HG03460 (cell line): ENCODE measurements around the gene CPNE4.
"Not testable (repeated sequence)": the region's sequence is repeated elsewhere in the genome, so short reads cannot be mapped to it uniquely, and the experiment has no call there.

Source experiments
- ATAC-seq: cut with Tn5 transposase; IDR thresholded peaks from one replicate; pipeline ENCODE4 v1.9.1; 2021; ENCODE audit not compliant: unreplicated experiment

The CPNE4 gene

DNA sequence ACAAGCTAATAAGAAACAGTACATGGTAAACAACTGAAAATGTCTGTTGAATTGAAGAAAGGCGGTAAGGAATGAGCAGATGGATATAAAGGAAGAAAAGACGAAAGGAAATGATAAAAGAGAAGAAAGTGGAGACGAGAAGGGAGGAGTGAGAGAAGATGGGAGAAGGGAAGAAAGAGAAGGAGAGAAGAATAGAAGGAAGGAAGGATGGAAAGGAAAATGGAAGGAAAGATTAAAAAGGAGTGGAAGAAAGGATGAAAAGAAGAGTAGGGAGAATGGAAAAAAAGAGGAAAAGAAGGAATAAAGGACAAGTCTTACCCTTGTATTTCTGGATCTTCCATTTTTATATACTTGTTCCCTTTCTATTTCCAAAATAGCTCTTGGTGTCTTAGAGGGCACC lies 17.7 kb downstream of the CPNE4 start:
- ATAC-seq, result no peak

DNA sequence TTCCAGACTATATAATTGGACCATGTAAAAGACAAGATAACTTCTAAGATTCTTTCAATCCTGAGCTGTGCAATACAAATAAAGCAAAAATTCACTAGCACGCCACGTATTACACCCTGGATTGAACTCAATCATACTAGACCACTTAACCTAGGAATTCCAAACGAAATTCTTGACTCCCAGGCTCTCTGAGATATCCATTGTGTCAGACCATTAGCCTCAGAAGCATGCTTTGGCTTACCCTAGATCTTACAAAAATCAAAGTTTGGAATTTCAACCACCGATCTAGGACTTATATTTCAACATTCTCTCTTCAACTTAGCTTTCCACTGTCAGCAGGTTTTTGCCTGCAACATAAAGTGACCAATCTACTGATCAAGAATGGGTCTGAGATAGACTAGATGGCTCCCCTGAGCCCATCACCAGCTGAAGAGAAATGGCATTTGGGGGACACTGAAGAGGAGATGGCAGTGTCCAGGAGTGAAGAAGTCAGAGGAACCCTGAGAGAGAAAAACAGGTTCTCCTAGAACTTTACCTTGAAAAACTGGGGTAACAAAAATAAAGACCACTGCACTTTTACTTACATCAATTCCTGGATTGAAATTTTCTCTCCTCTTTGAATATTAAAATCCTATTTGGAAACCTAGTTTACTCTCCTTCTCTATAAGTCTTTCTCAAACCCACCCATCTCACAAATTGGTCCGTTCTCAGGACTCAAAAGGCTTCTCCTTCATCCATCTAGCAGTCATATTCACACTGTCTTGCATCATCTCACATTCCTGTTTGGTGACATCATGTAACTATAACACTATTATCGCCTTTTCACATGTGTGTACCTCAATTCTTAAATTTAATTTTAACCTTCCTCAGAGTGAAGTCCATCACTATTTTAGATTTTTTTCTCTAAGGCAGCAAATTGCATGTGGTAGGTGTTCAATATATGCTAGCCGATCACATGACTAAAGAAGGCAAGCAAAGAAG lies 18.5 kb downstream of the CPNE4 start:
- ATAC-seq, result no peak

DNA sequence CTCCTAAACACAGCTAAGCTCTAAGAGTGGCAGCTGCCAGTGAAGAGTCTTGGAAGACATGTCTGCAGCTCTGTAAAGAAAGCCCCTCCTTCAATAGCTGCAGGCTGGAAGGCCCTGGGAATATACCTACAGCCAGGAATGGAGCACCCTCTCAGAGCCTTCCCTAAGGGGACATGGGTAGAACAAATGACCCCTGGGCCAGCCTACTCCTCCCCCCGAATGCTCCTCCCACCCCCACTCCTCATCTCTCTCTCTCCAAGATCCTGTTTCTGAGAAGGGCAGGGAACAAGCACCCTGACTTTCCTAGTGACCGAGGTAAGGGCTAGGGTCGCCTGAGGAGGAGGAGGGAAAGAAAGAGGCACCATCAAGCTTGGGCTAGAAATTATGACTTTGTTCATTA lies 20.7 kb downstream of the CPNE4 start:
- ATAC-seq, result no peak

DNA sequence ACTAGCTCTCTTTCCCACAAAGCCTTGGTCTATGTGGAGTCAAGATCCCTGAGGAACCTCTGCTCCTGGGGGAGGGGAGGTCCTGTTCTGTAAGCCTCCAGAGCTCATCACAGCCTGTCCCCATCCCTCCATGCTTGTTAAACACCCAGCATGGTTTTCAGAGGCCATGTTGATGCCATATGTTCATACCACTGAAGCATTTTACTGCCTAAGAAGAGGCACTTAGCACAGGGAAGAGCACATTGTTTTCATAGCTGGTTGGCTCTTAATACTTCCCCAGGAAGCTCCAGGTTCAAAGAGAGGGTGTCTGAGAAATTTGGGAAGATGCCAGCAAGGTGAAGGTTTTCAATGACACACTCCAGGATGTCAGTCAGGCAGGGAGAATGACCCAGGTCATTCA lies 25.6 kb downstream of the CPNE4 start:
- ATAC-seq, result no peak

DNA sequence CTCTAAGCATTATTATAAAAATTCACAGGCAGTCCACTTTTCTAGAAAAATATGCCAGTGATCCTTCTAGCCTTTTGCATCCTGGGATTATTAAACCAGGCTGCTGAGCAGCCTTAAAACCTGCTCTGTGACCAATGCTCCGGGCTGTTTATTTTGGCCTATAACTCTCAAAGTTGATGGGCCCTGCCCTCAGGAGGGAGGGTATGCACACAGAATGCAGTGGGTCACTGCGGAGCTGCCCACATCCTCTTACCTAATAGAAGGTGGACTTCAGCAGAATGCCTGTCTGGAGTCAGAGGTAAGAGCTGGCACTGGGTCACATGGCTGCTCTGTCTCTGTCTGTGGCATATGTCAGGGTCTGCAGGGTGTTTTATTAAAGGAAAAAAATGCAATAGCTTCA lies 26.0 kb downstream of the CPNE4 start:
- ATAC-seq, result no peak

DNA sequence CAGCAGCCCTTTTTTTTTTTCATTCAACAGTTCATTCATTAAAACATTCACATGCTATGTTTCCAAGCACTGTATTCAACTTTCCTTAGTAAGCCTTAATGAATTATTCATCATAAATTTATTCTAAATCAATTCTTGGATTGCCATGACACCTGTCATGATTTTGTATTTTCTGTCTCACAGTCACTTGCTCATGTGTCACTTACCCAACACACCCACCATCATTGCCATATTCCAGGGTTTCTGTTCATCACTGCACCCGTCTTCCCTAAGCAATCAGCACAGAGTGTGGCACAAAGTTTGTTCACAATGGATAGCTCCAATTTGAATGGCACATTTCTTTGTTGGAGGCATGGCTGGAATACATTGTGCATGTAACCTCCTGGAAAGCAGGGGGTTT lies 27.2 kb downstream of the CPNE4 start:
- no peak for ATAC-seq

DNA sequence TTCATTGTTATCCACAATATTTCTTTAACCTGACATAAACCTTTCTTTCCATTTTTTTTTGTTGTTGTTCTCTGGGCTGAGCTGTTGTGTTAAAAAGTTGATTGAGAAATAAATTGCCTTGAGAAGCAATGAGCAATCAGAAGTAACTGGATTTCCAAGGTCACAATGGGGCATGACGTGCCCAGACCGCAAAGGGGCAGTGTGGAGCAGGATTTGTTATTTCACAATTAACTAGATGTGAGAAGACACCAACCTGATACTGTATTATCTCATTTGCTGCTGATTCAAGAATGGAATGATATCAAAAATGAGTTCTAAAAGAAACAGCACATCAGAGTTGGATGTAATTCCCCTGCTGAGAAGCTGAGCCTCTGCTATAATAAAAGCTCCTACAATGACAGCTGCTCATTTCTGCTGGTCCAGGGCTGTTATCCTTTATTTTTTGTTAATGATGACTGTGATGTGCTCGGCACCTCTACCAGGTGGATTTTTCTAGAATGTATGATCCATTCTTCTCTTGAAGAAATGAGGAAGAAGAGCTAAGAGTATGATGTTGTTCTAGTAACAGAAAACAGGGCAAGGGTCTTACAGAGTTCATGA lies 28.1 kb downstream of the CPNE4 start:
- no peak for ATAC-seq

DNA sequence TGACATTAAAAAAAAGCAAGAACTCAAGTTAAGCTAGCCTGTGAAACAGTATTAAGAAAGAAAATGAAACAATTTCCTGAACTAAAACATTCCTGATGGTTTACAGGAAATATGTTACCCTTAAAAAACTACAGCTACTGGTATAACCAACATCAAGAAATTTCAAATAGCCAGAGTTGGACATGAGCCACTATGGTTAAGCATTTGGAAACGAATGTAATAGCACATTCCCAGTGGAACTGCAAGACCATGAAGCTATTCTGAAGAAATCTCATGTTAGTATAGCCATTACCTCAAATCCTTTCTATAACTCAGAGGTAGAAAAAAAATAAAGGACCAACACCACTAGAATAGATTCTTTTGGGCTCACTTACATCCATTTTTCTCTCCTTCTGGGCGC lies 30.2 kb downstream of the CPNE4 start:
- no peak for ATAC-seq

DNA sequence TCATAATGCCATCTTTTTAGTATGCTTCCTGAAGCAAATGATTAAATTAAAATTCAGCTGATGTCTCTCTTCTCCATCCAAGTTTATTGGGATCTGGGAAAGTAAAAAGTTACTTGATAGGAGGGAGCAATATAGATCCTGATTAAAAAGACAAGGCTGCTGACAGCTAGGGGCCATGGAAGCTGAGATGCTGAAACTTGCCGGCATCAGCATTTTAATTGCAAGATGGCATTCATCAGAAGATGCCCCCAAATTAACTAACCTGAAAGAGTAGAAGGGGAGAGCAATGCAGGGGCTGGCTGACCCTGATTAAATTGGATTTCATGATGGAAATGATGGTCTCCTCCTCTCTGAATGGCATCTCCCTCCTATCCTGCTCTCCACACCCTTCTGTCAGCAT lies 31.1 kb downstream of the CPNE4 start:
- no peak for ATAC-seq

DNA sequence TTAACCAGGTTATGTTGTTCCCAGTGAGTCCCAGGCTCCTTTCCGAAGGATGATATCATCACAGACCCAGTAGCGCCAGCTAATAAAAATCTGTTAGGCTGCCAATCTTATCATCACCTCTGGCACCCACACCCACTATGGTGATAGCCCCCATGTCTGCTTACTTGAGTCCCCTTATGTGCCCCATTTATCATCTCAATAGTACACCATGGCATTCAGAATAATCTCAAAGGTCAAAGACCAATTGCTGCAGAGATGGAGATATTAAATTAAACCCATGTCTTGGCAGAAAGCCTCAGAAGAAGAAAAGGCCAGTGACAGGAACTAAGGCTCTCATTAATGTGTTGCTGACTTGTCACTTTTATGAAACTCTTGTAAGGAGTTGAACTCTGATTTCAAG lies 32.8 kb downstream of the CPNE4 start:
- ATAC-seq, result no peak

DNA sequence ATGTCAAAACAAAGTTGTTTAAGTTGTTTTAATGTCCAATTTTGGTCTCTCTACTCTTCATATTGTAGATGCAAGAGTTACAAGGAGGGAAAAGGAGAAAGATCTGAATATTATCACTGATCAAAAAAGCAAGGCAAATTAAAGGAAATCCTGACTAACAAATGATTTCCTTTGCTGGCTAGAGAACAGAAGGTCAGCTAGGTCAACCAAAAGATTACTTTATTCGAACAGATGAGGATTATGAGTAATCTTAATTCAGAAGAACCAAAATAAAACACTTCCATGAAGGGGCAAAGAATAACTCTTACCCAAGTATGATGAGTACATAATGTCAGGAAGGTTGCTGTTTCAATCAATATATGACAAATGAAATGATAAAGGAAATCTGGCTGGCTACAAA lies 33.8 kb downstream of the CPNE4 start:
- ATAC-seq, result no peak

DNA sequence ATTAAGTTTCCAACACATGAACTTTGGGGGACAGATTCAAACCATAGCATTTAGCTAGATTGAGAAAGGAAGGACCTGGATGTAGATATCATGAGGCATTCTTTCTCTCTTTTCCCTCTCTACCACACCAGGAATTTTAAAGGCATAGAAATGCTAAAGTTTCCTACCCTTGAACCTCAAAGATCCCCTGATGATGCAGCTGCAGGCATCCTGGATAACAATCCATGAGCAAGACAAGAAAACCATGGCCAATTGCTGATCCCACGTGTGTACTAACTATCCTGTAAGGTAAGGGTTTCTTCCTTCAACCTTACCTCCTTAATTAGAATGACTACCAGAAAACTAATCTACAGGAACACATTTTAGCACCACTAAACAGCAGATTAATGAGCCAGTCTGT lies 36.8 kb downstream of the CPNE4 start:
- no peak for ATAC-seq

DNA sequence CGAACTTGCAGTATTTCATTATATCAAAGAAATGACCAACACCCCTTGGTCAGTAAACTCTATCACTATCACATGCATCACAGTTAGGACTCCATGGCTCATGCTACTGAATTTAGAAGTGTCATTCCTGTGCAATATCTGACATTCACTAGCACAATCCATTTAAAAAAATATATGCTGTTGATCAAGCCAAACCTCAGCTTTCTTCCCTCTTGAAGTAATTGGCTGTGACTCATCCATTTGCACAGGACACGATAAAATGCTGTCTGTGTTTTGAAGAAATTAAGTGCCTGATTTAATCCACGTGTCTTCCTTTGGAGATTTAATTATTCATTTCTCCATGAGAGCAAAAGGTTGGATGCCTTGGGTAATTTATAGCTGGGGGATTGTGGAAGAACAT lies 38.9 kb downstream of the CPNE4 start:
- ATAC-seq, result no peak

DNA sequence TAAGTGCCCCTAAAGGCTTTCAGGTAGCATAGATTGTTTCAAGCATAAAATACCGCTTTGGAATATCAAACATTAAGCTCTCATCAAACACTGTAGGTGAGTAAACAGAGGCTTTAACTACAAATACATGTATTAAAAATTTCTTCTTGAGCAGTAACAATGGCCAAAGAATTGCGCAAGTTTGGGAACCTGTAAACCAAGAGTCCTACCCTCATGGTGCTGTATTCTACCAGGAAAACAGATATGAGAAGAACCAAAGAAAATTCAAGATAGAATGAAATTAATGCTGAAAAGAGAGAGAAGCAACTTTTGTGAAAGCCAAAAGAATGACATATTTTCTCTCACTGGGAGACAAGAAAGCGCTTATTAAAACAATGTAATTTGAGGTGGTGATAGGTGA lies 45.5 kb downstream of the CPNE4 start:
- ATAC-seq, result no peak

DNA sequence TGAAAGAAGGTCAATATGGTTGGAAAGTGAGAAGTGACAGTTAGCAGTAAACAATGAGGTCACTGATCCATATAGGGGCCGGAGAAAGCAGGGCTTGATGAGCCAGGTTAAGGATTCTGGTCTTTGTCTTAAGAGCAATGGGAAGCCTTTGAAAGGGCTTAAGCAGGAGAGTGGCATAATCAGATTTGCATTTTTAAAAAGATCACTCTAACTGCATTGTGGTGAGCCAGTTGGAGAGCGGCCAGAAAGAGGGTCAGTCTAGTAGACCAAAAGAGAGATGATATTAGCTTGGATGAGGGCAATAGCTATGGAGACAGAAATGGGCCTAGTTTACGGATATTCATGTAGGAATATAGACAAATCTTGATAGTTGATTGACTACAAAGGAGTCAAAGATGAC lies 46.6 kb downstream of the CPNE4 start:
- ATAC-seq, result no peak

DNA sequence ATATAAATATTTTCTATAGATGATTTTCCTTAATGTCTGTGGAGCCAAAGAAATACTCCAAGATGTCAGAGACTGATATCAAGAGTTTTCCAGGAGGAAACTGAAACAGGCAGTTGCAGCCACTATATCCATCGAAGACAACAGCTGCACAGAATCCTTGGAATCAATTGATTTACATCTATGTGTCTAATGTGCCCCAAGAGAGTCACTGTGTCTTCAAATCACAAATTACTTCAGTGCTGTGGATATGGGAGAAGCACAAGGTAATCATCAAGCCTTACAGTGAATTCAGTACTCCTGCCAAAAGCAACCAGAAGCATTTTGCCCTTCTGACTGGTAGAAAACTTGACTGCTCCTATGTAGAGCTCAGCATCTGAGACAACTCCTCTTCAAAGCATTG lies 51.1 kb downstream of the CPNE4 start:
- ATAC-seq, result no peak

DNA sequence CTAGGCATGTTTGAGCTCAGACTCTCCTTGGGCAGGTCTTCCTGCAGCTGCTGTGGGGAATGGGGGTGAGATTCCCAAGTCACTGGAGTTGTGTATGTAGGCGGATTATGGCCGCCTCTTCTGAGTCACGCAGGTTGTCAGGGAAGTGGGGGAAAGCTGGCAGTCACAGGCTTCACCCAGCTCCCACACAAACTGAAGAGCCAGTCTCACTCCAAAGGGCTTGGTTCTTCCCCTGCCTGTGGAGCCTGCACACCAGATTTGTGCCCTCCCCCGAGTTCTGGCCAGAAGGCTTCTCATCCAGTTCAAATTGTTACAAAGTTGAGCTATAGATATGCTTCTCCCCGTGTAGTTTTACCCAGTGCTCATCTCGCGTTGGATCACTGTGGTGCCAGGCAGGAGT lies 53.5 kb downstream of the CPNE4 start:
- no peak for ATAC-seq

DNA sequence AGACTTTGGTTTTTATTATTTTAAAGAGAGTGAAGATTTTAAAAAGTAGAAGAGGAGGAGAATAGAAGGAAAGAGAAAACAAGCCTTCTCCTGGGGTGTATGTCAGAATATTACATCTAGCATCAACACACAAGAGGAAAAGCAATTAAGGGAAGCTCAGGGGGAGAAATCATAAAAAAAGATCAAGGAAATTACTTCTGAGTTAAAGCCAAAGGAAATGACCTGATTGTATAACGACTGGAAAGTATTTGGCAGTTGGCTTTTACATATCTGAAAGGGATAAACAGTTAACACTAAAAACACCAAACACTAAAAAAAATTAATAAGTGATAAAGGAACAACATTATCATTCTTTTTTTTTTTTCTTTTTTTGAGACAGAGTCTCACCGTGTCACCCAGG lies 58.4 kb downstream of the CPNE4 start:
- ATAC-seq, result no peak

DNA sequence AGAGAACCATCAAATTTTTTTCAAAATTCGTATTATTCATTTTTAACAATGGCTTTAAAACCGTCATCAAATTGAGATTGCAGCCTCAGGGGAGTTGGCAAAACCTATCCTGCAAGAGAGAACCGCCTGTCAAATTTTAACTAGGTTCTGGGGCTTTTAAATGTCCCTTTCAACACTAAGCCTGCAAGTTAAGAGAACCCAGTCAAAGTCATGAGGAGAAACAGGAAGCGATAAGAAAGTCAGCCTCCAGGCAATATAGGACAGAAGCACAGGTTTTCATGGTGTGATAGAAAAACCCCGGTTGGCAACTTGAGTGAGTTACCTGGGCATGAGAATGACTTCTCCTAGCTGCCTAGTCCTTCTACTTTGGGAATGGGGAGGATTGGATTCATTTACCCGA lies 59.8 kb downstream of the CPNE4 start:
- ATAC-seq, result no peak

DNA sequence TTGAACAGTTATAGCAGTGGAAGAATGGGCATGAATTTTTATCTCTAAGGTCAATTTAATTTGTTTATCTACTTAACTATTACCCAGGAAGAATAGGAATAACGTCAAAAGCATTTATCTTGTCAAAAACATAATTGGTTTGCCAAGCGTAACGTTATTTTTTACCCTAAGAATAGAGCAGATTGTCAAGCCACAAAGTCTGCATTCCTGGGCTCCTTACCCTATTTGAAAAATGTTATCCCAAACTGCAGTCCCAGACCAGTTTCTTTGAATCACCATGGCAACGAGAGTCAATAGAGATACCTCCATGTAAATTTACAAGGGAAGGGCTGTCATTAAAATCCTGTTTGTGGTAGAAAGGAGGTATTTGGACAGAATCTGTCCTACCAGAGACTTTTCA lies 61.1 kb downstream of the CPNE4 start:
- ATAC-seq, result no peak

DNA sequence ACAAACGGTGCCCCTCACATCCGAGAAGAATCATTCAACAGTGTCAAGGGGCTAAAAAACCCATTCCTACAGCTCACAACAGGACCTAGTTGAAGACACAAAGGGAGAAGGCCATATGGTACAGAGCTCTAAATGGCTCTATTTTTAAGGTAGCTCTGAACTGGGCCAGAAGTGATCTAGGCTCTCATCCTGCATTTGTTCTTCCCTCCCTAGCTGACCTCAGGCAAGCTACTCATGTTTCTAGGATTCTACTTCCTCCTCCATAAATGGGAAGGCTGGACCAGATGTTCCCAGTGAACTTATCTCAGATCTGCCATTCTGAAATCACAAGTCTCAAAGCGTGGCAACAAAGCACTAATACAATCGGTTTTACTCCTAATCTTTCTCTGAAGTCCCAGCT lies 62.3 kb downstream of the CPNE4 start:
- ATAC-seq, result no peak

DNA sequence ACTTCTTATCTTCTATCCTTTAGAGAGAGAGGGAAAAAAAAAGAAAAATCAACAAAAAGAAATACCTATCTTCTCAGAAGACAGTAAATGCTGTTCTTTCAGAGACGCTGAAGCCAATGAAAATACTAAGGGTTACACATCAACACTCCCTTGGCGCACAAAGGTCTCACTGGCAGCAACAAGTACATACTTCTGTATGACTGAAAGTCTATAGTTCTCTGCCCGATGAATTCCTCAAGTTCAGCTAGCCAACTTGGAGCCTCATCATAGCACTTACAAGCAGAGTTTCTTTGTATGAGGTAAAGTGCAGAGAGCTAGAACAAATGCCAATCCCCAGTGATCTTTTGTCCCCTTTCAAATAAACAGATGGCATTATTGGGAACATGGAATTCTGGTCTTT lies 62.7 kb downstream of the CPNE4 start:
- no peak for ATAC-seq

DNA sequence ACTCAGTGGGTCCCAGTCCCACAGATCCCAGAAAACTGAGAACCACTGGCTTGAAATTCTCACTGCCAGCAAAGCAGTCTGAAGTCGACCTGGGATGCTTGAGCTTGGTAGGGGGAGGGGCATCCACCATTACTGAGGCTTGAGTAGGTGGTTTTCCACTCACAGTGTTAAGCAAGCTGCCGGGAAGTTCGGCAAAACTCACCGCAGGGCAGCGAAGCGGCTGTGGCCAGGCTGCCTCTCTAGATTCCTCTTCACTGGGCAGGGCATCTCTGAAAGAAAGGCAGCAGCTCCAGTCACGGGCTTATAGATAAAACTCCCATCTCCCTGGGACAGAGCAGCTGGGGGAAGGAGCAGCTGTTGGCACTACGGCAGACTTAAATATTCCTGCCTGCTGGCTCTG lies 71.4 kb downstream of the CPNE4 start:
- ATAC-seq, result not testable (repeated sequence)
